SK-N-SH treated with all-trans-retinoic acid at 6 μM for 48 hours (cell line): ENCODE measurements around the gene ZNF423.

ENCODE experiments used
- ISL1 ChIP-seq: fragments of 250-450 bp; sonication (Bioruptor Pico); IDR thresholded peaks from 2 replicates; pipeline ENCODE4 v2.1.2; 2022; ENCODE audit warnings: mild to moderate bottlenecking, moderate library complexity
- POU6F1 ChIP-seq: fragments of 250-450 bp; sonication (Bioruptor Pico); IDR thresholded peaks from 2 replicates; pipeline ENCODE4 v1.8.0; 2021; ENCODE audit warnings: low read depth, mild to moderate bottlenecking, moderate library complexity, borderline replicate concordance
- ZFP3 ChIP-seq: fragments of 250-450 bp; sonication (Bioruptor Pico); IDR thresholded peaks from 2 replicates; pipeline ENCODE4 v1.5.0; 2020; ENCODE audit warnings: mild to moderate bottlenecking, moderate library complexity

GRCh38 chr16:49603956-49604355 lies 252.0 kb downstream of the ZNF423 start:
- TF ChIP-seq POU6F1: no peak
- TF ChIP-seq ISL1 (CRISPR knock-in tag): no peak
- TF ChIP-seq ZFP3: no peak
